GM13976 (cell line): ENCODE results near the gene NPAS2.

Experiments used
- DNase-seq: peaks from one replicate; pipeline ENCODE4 v3.0.0; 2012; ENCODE audit warnings: low spot score
- in situ Hi-C: fragments of 300-500 bp; cut with MboI; formaldehyde crosslinking; loops from one replicate; pipeline ENCODE4 v1.12.0; 2022; ENCODE audit warnings: low sequenced_read_pairs, mixed read lengths, inconsistent platforms; ENCODE audit not compliant: unreplicated experiment
- TF ChIP-seq, protein P1 (sequence below): IDR thresholded peaks from 2 replicates; pipeline ENCODE4 v1.5.1; 2012; ENCODE audit warnings: borderline replicate concordance, mild to moderate bottlenecking; ENCODE audit not compliant: insufficient read depth; ENCODE audit errors: extremely low read depth, missing control alignments, control extremely low read depth

The NPAS2 gene

DNA sequence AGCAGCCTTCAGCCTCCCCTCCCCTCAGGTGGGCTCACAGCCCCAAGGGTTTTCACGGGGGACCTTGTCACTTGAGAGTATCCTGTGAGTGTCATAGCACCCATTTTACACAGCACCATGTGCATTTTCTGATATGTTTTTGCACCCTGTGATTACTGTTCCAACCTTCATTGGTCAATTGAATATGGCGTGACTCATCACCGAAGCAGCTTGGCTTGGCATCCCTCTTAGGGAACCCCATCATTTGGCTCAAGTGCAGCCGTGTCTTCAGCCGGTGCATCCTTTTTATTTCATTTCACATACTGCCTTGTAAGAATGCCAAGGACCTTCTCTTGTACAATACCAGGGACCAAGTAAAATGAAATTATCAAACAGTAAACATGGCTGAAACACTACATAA is 57.6 kb downstream of the NPAS2 start:
- no peak for DNase-seq
- TF ChIP-seq, protein P1, sequence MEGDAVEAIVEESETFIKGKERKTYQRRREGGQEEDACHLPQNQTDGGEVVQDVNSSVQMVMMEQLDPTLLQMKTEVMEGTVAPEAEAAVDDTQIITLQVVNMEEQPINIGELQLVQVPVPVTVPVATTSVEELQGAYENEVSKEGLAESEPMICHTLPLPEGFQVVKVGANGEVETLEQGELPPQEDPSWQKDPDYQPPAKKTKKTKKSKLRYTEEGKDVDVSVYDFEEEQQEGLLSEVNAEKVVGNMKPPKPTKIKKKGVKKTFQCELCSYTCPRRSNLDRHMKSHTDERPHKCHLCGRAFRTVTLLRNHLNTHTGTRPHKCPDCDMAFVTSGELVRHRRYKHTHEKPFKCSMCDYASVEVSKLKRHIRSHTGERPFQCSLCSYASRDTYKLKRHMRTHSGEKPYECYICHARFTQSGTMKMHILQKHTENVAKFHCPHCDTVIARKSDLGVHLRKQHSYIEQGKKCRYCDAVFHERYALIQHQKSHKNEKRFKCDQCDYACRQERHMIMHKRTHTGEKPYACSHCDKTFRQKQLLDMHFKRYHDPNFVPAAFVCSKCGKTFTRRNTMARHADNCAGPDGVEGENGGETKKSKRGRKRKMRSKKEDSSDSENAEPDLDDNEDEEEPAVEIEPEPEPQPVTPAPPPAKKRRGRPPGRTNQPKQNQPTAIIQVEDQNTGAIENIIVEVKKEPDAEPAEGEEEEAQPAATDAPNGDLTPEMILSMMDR = no peak
- in situ Hi-C loops = no loop called here

DNA sequence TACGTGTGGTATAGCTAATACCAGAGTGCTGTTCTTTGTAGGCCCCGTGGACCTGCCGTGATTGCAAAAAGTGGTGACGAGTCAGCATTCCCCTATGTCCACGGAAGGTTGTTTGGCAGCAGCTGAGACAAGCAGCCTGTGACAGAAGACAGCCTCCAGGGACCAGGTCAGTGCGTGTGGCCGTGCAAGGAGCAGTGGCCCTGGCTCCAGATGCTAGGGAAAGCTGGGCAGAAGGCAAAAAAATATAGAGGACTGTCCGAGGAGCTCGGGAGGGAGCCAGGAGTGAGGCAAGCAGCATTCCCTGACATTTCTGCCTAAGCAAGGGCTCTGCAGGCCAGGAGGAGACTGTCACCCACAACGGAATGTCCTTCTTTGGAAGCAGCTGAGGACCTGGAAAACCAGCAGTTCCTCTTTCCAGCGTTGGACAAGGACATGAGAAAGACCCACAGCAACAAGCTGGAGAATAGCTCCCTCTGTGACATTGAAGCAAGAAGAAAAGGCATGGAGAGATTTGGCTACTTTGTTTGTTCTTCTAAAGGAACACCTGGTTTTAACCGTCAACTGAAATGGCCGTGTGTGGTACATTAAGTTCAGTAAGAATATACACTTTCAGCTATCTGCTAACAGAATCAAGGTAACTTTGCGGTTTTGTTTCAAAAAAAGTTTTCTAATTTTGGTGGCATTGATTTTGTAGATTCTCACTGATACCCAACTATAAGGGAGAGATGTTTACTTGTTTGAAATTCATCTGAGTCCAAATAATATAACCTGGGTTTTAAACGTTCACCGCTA is 58.3 kb downstream of the NPAS2 start:
- TF ChIP-seq, protein P1 = no peak
- in situ Hi-C loops = no loop called here

DNA sequence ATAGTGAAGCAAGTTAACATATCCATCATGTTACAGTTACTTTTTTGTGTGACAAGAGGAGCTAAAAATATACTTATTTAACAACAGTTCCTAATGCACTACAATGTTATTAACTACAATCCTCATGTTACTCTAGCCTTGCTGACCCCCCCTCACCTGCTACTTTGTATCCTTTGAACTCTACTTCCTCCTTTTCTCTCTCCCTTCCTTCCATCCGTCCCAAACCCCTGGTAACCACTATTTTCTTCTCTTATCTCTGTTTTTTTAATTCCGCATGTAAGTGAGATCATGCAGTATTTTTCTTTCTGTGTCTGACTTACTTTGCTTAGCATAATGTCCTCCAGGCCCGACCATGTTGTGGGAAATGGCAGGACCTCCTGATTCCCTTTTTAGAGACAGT is 59.4 kb downstream of the NPAS2 start:
- DNase-seq = no peak
- TF ChIP-seq, protein P1 = no peak
- in situ Hi-C loops = no loop called here

More for the DNA sequence above, 58.3 kb downstream of the NPAS2 start:
- DNase-seq = no peak

DNA sequence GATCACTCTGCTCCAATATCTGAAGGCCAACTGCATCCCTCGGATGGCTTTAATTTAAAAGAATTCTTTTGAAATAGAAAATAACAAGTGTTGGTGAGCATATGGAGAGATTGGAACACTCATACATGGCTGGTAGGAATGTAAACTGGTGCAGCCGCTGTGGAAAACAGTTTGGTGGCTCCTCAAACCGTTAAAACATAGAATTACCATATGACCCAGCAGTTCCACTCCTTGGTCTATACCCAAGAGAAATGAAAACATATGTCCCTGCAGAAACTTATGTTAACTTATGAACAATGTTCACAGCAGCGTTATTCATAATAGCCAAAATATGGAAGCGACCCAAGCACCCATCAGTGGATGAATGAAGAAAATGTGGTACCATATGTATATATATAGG is 60.1 kb downstream of the NPAS2 start:
- no peak for DNase-seq
- TF ChIP-seq, protein P1 = no peak
- in situ Hi-C loops = no loop called here

DNA sequence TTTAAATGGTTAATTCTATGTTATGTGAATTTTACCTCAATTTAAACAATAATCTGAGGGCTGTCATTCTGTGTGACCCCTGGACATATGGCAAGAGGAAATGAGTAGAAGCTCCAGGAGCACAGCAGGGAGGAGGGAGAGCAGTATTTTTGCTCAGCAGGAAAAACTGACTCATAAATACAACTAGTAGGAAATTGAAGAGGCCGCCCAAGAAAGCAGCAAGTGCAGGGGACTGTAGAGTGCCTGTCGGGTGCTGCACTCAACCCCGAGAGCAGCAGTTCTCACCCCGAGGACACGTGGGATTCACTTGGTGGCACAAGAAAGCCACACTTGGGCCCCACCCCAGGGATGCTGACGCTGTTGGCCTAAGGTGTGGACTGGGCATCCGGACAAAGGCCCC is 60.8 kb downstream of the NPAS2 start:
- TF ChIP-seq, protein P1 = no peak
- in situ Hi-C loops = no loop called here
- DNase-seq = no peak

DNA sequence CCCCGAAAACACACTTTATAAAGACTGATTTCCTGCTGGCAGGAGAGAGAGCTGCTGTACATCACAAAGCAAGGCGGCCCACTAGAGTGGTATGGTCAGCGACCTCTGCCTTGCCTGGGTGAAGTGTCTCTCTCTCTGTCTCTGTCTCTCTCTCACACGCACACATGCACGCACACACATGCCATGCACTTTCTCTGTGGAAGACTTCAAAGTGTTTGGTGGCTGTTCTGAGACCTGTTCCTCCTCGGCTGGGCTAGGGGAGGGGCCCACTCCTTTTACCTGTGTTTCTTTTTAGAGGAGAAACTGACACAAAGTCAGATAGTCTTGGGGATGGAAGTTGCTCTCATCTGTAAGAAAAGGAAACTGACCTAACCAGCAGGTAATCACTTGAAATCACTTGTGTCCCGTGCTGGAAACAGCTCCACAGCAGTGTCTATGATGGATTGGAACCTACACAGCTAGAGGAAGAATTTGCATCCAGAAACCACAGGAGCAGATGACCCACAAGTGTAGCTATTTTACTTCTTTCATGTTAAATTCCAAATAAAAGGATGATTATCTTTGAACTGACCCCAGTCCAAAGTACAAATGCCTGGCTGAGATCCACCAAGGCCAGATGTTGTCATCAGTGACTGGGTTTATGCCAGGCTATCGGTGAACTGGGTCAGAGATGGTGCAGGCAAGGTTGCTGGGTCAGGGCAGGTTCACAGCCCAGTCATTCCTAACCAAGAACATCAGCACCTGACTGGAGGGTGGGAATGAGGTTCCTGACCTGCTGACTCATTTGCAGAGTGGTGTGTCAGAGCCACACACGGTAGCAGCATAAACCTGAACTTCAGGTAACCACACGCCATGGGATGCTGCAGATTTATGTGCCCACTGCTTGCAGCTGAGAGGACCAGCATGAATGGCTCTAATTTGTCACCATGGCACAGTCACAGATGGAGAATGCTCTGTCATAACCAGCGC is 63.0 kb downstream of the NPAS2 start:
- in situ Hi-C loops = no loop called here
- no peak for DNase-seq
- TF ChIP-seq, protein P1 = no peak
